ENCODE data around the gene COPG2. TPM values are rescaled to one million over a fixed set of nuclear protein-coding genes. Genes with fewer than 3 reads are reported as not detected.
"Not testable (repeated sequence)": the region's sequence is repeated elsewhere in the genome, so short reads cannot be mapped to it uniquely, and the experiment has no call there.

COPG2 gene
- polyA plus RNA-seq, 4 donors, result 51.4 to 71.2 (median 61.6) TPM

GRCh38 chr7:130650611-130651120, 17.9 kb downstream of the COPG2 start:
- no peak for DNase-seq (ENCODE audit: low read depth in 4 of 4, low spot score in 3 of 4)

GRCh38 chr7:130649004-130649790, 19.4 kb downstream of the COPG2 start:
- DNase-seq (ENCODE audit: low read depth in 4 of 4, low spot score in 3 of 4), result no peak

- DNase-seq (ENCODE audit: low read depth in 4 of 4, low spot score in 3 of 4), result no peak
Observed at GRCh38 chr7:130648580-130648979, 20.0 kb downstream of the COPG2 start.

- no peak for DNase-seq (ENCODE audit: low read depth in 4 of 4, low spot score in 3 of 4)
Observed at GRCh38 chr7:130642383-130642782, 26.2 kb downstream of the COPG2 start.

GRCh38 chr7:130641497-130641896, 27.1 kb downstream of the COPG2 start:
- DNase-seq (ENCODE audit: low read depth in 4 of 4, low spot score in 3 of 4), result no peak

- no peak for DNase-seq (ENCODE audit: low read depth in 4 of 4, low spot score in 3 of 4)
Observed at GRCh38 chr7:130641040-130641439, 27.5 kb downstream of the COPG2 start.

- no peak for DNase-seq (ENCODE audit: low read depth in 4 of 4, low spot score in 3 of 4)
Observed at GRCh38 chr7:130639388-130639787, 29.2 kb downstream of the COPG2 start.

- no peak for DNase-seq (ENCODE audit: low read depth in 4 of 4, low spot score in 3 of 4)
Observed at GRCh38 chr7:130632111-130632510, 36.4 kb downstream of the COPG2 start.

GRCh38 chr7:130628901-130629300, 39.6 kb downstream of the COPG2 start:
- no peak for DNase-seq (ENCODE audit: low read depth in 4 of 4, low spot score in 3 of 4)

- no peak for DNase-seq (ENCODE audit: low read depth in 4 of 4, low spot score in 3 of 4)
Observed at GRCh38 chr7:130627775-130628174, 40.8 kb downstream of the COPG2 start.

GRCh38 chr7:130622866-130623265, 45.7 kb downstream of the COPG2 start:
- DNase-seq (ENCODE audit: low read depth in 4 of 4, low spot score in 3 of 4), result no peak

- no peak for DNase-seq (ENCODE audit: low read depth in 4 of 4, low spot score in 3 of 4)
Observed at GRCh38 chr7:130615583-130615982, 53.0 kb downstream of the COPG2 start.

- DNase-seq (ENCODE audit: low read depth in 4 of 4, low spot score in 3 of 4), result no peak
Observed at GRCh38 chr7:130614449-130614848, 54.1 kb downstream of the COPG2 start.

GRCh38 chr7:130611218-130611617, 57.3 kb downstream of the COPG2 start:
- DNase-seq (ENCODE audit: low read depth in 4 of 4, low spot score in 3 of 4), result no peak

- not testable (repeated sequence) for DNase-seq (ENCODE audit: low read depth in 4 of 4, low spot score in 3 of 4)
Observed at GRCh38 chr7:130607066-130607465, 61.5 kb downstream of the COPG2 start.

GRCh38 chr7:130606161-130606560, 62.4 kb downstream of the COPG2 start:
- DNase-seq (ENCODE audit: low read depth in 4 of 4, low spot score in 3 of 4), result no peak

GRCh38 chr7:130598056-130598455, 70.5 kb downstream of the COPG2 start:
- no peak for DNase-seq (ENCODE audit: low read depth in 4 of 4, low spot score in 3 of 4)

- no peak for DNase-seq (ENCODE audit: low read depth in 4 of 4, low spot score in 3 of 4)
Observed at GRCh38 chr7:130595986-130596385, 72.6 kb downstream of the COPG2 start.

GRCh38 chr7:130593033-130593432, 75.5 kb downstream of the COPG2 start:
- peak in 2 of 4 donors; percentile 1 to 6 for DNase-seq (ENCODE audit: low read depth in 4 of 4, low spot score in 3 of 4)

GRCh38 chr7:130591464-130591863, 77.1 kb downstream of the COPG2 start:
- DNase-seq (ENCODE audit: low read depth in 4 of 4, low spot score in 3 of 4), result not testable (repeated sequence)

GRCh38 chr7:130585932-130586331, 82.6 kb downstream of the COPG2 start:
- DNase-seq (ENCODE audit: low read depth in 4 of 4, low spot score in 3 of 4), result not testable (repeated sequence)

GRCh38 chr7:130575110-130575509, 93.4 kb downstream of the COPG2 start:
- DNase-seq (ENCODE audit: low read depth in 4 of 4, low spot score in 3 of 4), result not testable (repeated sequence)
